SU-DHL-6 (cell line): ENCODE measurements around the gene CXCL12.

Experiments used
- H2AFZ ChIP-seq: fragments of 200-600 bp; sonication (generic); 2 replicates; pipeline ENCODE4 v1.6.1; 2014; ENCODE audit warnings: low read depth, mild to moderate bottlenecking, moderate library complexity, mixed read lengths, antibody characterized with exemption, low read length; ENCODE audit not compliant: severe bottlenecking
- H3F3A ChIP-seq: fragments of 200-600 bp; shearing (Covaris generic); 2 replicates; pipeline ENCODE4 v1.6.0; 2016; ENCODE audit warnings: antibody characterized with exemption, mild to moderate bottlenecking; ENCODE audit not compliant: insufficient read depth
- H3K27ac ChIP-seq: fragments of 200-600 bp; sonication (generic); 2 replicates; pipeline ENCODE4 v1.5.1; 2016; ENCODE audit warnings: low read depth, mild to moderate bottlenecking, low read length, moderate library complexity, mixed read lengths
- H3K27me3 ChIP-seq: fragments of 200-600 bp; sonication (generic), shearing (Covaris generic); 2 replicates; pipeline ENCODE4 v1.6.0; 2014; ENCODE audit warnings: mild to moderate bottlenecking, low read length
- H3K36me3 ChIP-seq: fragments of 200-600 bp; sonication (generic); 2 replicates; pipeline ENCODE4 v1.6.1; 2014; ENCODE audit warnings: mild to moderate bottlenecking, low read length, mixed read lengths
- H3K4me2 ChIP-seq: fragments of 300-600, 200-600 bp; shearing (Covaris generic), sonication (generic); 2 replicates; pipeline ENCODE4 v1.6.0; 2014; ENCODE audit warnings: low read length, low read depth, mild to moderate bottlenecking; ENCODE audit not compliant: poor library complexity, severe bottlenecking
- H3K4me3 ChIP-seq: fragments of 200-600 bp; sonication (generic); 2 replicates; pipeline ENCODE4 v1.5.1; 2014; ENCODE audit warnings: antibody characterized with exemption, low read length, mild to moderate bottlenecking, mixed read lengths; ENCODE audit not compliant: insufficient read depth, poor library complexity, severe bottlenecking
- H3K79me2 ChIP-seq: fragments of 200-600 bp; sonication (generic); 2 replicates; pipeline ENCODE4 v1.6.1; 2014; ENCODE audit warnings: mild to moderate bottlenecking, low read length, moderate library complexity; ENCODE audit not compliant: insufficient read depth
- H3K9ac ChIP-seq: fragments of 200-600 bp; sonication (generic); 2 replicates; pipeline ENCODE4 v1.7.0; 2014; ENCODE audit warnings: mild to moderate bottlenecking, low read length
- H3K9me2 ChIP-seq: fragments of 200-600 bp; sonication (generic); replicated peaks from 2 replicates; pipeline ENCODE4 v1.6.1; 2014; ENCODE audit warnings: low read length; ENCODE audit not compliant: insufficient read depth
- H3K9me3 ChIP-seq: fragments of 200-600 bp; sonication (generic); 2 replicates; pipeline ENCODE4 v1.6.1; 2014; ENCODE audit warnings: low read length, mixed read lengths; ENCODE audit not compliant: insufficient read depth
- H4K20me1 ChIP-seq: fragments of 200-600 bp; sonication (generic); 2 replicates; pipeline ENCODE4 v1.6.1; 2014; ENCODE audit warnings: low read depth, mild to moderate bottlenecking, antibody characterized with exemption, low read length, moderate library complexity, mixed read lengths
- EZH2phosphoT487 ChIP-seq: fragments of 200-600 bp; sonication (generic), shearing (Covaris generic); conservative IDR thresholded peaks from 2 replicates; pipeline ENCODE4 v1.6.1; 2018; ENCODE audit warnings: mild to moderate bottlenecking, antibody characterized with exemption, low read length, moderate library complexity, mixed read lengths
- TF ChIP-seq, protein P1 (sequence below): fragments of 200-600 bp; sonication (generic); IDR thresholded peaks from one replicate; pipeline ENCODE4 v1.5.1; 2017; ENCODE audit warnings: antibody characterized with exemption, mild to moderate bottlenecking, low read length, moderate library complexity; ENCODE audit not compliant: insufficient read depth, poor library complexity, severe bottlenecking

The CXCL12 gene

DNA sequence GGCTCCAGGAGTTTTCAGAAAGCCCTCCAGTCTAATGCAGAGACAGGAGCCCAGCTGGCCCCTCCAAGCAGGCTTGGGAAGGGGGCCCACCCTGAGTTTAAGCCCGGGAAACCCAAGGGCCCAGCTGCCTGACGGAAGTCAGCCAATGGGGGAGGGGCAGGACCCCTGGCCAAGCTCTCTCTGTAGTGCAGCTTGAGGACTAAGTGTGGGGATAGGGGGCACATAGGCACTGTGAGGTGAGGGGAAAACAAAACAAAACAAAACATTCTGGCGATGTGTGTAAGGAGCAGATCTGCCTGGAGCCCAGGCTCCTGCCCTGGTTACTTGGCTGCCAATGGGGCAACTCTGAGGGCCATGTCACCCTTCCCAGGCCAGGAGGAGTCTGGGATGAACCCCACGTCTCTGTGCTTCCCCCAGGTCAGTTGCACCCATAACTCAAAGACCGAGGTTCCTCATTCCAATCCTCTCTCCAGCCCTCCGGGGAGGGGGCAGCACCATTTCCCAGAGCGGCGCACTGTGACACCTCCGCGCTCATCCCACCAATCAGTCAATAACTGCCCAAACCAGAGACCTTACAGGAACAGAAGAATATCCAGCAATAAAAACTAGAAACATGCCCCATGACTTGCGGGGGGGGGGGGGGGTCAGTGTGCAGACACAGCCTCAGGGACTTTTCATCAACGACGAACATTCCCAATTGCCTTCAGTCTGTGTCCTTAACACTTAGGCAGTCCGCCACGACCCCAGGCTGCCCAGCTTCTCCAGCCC, 1.7 kb downstream of the CXCL12 start:
- H3K9me2 ChIP-seq, result no peaks in the 10 kb centered on the region
- no peaks in the 10 kb centered on the region for H4K20me1 ChIP-seq
- no peaks in the 10 kb centered on the region for H3K79me2 ChIP-seq
- no peak overlapping the region for H3K9ac ChIP-seq
- no peak overlapping the region for H2AFZ ChIP-seq
- no peaks in the 10 kb centered on the region for H3K36me3 ChIP-seq
- H3K4me3 ChIP-seq, result no peak overlapping the region
- no peak overlapping the region for H3K4me2 ChIP-seq
- H3F3A ChIP-seq, result no peaks in the 10 kb centered on the region
- H3K27me3 ChIP-seq, result no peaks in the 10 kb centered on the region
- no peaks in the 10 kb centered on the region for H3K9me3 ChIP-seq
- no peak for TF ChIP-seq EZH2phosphoT487
- TF ChIP-seq, protein P1, sequence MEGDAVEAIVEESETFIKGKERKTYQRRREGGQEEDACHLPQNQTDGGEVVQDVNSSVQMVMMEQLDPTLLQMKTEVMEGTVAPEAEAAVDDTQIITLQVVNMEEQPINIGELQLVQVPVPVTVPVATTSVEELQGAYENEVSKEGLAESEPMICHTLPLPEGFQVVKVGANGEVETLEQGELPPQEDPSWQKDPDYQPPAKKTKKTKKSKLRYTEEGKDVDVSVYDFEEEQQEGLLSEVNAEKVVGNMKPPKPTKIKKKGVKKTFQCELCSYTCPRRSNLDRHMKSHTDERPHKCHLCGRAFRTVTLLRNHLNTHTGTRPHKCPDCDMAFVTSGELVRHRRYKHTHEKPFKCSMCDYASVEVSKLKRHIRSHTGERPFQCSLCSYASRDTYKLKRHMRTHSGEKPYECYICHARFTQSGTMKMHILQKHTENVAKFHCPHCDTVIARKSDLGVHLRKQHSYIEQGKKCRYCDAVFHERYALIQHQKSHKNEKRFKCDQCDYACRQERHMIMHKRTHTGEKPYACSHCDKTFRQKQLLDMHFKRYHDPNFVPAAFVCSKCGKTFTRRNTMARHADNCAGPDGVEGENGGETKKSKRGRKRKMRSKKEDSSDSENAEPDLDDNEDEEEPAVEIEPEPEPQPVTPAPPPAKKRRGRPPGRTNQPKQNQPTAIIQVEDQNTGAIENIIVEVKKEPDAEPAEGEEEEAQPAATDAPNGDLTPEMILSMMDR, result no peak
- H3K27ac ChIP-seq, result no peak overlapping the region

DNA sequence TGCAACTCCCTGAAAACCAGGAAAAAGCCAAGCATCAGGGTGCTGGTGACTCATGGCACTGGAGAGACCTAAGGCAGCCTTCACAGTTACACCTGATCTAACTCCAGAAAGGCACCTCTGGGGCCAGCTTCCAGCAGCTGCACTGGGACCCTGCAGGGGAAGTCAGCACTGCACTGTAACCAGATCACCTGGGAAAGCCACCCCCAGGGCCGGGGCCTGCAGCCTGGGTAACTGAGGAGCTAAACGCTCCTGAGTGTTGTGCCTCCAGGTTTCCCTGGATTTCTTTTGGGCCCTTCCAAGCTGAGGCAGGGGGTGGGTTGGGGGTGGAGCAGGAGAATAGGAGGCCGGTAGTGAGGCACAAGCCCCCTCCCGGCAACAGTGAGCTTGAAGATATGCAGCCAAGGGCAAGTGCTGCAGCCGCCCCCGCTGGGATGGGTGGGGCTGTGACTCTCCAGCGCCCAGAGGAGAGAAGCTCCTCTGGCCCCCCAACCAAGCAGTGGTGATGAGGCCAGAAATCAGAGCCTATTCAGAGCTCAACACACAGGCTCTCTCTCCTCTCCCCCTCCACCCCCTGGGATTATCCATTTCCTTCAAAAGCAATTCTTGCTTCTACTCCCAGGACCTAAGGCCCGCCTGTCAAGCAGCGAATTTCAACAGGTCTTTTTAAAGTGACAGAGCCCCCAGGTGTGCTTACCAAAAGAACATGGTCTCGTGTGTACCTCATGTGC, 2.6 kb downstream of the CXCL12 start:
- H3K9ac ChIP-seq, result no peak overlapping the region
- no peaks in the 10 kb centered on the region for H3K9me3 ChIP-seq
- no peaks in the 10 kb centered on the region for H3K79me2 ChIP-seq
- H3K4me2 ChIP-seq, result no peak overlapping the region
- no peaks in the 10 kb centered on the region for H3K9me2 ChIP-seq
- H2AFZ ChIP-seq, result no peak overlapping the region
- no peaks in the 10 kb centered on the region for H3K36me3 ChIP-seq
- no peaks in the 10 kb centered on the region for H4K20me1 ChIP-seq
- H3K4me3 ChIP-seq, result no peak overlapping the region
- H3K27ac ChIP-seq, result no peak overlapping the region
- TF ChIP-seq, protein P1, result no peak
- no peaks in the 10 kb centered on the region for H3F3A ChIP-seq
- H3K27me3 ChIP-seq, result no peaks in the 10 kb centered on the region

GRCh38 chr10:44380829-44381600, 3.9 kb downstream of the CXCL12 start:
- H3K4me2 ChIP-seq, result no peak overlapping the region
- no peaks in the 10 kb centered on the region for H3K9me3 ChIP-seq
- H4K20me1 ChIP-seq, result no peaks in the 10 kb centered on the region
- no peak overlapping the region for H3K27ac ChIP-seq
- no peak overlapping the region for H3K9ac ChIP-seq
- no peaks in the 10 kb centered on the region for H3F3A ChIP-seq
- H3K4me3 ChIP-seq, result no peak overlapping the region
- H2AFZ ChIP-seq, result no peak overlapping the region
- no peaks in the 10 kb centered on the region for H3K36me3 ChIP-seq
- no peaks in the 10 kb centered on the region for H3K79me2 ChIP-seq
- no peaks in the 10 kb centered on the region for H3K27me3 ChIP-seq
- H3K9me2 ChIP-seq, result no peaks in the 10 kb centered on the region
- TF ChIP-seq, protein P1, result no peak
- no peak for TF ChIP-seq EZH2phosphoT487
